HG02610 (cell line): ENCODE data around the gene PLCG2.
A peak's percentile ranks its signal among the peaks of the same experiment; 100 is the strongest.

ENCODE experiments used
- ATAC-seq: cut with Tn5 transposase; IDR thresholded peaks from one replicate; pipeline ENCODE4 v1.9.1; 2021; ENCODE audit warnings: mild to moderate bottlenecking, moderate library complexity; ENCODE audit not compliant: unreplicated experiment

Gene PLCG2

DNA sequence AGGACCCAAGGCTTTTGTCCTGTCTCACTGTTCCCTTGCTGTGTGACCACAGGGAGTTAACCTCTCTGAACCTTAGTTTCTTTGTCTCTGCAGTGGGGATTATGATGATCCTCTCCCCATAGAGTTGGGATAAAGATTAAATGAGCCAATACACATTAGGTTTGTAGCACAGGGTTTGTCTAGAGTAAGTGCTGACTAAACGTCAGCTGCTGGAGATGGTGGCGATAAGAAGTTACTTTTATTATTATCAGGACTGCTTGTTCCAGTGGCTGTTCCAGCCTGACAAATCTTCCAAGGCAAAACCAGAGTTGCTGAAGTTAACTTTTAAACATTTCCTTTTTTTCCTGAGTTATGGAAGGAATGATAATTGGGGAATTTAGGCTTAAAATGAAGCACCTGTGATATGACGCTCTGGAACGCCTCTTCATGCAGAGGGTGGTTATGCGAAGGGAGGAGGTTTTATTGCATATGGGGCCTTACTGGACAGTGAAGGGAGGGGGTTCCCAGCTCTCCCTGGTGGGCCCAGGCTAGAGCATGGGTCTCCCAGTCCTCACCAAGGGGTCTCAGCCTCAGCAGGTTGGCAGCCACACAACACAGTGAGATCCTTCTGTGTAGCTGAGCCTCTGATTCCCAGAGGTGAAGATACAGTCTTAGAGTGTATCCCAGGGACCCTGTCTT, 35.8 kb downstream of the PLCG2 start:
- ATAC-seq = no peak

DNA sequence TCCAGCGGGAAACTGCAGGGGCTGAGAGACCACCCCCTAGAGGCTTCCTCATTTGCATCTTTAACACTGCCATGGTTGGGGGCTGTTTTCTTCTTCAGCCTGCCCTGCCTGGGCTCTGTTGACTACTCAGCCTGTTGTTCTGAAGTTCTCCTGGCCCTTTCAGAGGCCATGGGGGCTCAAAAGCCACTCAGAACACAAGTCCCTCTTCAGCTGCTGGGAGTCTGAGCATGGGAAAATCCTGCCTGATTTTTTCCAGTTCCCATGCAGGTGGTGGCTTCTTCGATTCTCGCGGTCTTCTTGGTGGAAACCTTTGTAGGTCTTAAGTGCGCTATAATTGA, 36.3 kb downstream of the PLCG2 start:
- ATAC-seq = no peak

DNA sequence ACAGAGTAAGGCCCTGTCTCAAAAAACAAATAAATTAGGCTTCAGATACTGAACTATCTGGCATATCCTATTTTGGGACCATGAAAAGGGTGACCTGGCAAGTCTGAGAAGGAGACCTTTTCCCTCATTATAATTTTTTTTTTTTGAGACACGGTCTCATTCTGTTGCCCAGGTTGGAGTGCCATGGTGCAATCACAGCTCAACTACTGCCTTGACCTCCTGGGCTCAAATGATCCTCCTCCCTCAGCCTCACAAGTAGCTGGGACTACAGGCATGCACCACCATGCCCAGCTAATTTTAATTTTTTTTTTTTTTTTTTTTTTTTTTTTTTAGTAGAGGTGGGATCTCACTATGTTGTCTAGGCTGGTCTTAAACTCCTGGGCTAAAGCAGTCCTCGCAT, 37.3 kb downstream of the PLCG2 start:
- ATAC-seq = no peak

DNA sequence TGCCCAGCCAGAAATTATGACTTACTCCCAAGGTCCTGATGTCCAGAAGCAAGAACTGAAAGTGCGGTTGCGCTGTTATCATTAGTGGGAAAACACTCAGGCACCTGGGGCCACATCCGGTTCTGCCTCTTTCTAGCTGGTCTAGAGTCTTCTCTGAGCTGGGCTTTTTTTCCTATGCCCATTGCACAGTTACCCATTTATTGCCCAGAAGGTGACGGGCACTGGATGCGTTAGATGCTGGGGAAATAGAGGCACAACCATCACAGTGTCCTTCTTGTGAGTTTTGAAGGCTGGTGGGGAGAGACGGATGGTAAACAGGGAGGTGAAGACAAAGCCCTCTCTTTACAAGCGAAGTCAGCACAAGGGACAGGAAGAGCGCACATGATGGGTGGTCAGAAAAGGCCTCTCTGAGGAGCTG, 37.7 kb downstream of the PLCG2 start:
- ATAC-seq = no peak

DNA sequence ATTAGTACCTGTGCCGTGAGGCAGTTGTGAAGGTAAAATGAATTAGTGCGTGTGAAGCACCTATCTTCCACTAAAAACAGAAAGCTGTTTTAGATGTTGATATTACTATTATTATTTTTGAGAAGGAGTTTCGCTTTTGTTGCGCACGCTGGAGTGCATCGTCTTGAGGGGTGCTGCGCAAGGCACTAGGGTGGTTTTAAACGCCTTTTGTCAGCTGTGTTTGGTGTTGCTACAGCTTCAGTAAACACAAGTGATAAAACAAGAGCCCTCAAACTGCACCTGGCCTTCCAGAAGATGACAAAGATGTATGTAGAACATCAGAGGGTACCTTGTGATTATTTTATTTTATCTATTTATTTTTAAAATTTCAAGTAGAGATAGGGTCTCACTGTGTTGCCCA, 38.2 kb downstream of the PLCG2 start:
- no peak for ATAC-seq

DNA sequence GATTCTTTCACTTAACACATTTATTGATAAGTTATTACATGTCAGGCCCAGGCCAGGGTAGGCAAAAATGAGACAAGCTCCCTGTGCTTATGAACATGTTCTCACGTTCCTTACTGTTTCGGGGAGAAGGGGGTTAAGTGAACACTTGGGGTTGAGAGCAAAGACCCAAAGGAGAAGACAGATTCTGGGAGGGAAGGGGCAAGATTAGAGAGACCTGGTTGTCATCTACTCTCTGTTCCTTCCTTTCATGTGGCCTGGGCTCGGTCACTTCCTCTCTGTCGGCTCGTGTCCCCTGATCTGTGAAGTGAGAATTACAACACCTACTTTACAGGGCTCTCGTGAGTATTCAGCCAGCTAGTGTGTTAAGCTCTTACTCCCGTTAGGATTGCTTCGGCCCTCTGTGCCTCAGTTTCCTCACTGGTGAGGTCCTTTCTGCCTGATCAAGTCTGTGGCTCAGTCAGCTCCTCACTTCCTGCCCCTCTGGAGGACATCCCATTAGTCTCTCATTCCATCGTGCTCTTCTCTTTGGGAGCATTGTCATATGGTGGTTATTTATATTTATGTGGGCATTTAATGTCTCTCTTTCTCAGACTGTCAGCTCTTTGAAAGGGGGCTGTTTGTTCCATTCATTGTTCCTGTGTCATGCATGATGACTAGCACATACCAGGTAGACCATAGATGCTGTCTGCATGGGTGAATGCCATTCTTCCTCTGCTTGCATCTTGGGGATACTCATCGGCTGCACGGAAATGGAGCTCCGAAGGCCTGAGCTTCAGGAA, 38.9 kb downstream of the PLCG2 start:
- peak; percentile 41 for ATAC-seq

DNA sequence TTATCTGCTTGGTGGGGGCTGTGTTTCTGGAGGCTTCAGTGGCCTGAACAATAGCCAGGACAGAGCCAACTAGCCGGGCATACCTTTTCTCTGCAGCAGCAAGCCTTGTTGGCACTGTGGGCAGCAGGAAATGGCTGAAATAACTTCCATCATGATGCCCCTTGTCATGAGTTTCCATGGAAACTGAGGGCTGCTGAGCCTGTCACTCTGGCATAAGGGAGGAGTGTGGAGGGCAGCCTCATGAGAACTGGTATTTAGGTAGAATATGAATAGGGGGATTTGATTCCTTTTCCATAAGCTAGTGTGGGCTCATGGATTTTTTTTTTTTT, 39.4 kb downstream of the PLCG2 start:
- no peak for ATAC-seq

DNA sequence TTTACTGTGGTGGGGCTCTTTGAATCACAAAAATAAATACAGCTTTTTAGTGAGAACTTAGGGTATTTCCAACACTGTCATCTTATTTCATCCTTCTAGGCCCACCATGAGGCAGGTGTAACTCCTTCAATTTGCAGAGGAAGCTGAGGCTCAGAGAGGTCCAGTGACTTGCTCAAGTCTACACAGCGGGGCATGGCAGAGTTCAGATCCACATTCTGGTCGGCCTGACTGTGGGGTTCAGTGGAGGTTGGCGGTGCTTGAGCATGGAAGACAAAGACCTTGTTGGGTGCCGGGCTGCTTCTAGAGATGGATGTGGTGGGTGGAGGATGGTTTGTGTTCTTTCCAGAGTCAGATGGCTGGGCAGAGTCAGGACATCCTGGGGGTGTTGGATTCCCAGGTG, 39.8 kb downstream of the PLCG2 start:
- ATAC-seq = no peak

DNA sequence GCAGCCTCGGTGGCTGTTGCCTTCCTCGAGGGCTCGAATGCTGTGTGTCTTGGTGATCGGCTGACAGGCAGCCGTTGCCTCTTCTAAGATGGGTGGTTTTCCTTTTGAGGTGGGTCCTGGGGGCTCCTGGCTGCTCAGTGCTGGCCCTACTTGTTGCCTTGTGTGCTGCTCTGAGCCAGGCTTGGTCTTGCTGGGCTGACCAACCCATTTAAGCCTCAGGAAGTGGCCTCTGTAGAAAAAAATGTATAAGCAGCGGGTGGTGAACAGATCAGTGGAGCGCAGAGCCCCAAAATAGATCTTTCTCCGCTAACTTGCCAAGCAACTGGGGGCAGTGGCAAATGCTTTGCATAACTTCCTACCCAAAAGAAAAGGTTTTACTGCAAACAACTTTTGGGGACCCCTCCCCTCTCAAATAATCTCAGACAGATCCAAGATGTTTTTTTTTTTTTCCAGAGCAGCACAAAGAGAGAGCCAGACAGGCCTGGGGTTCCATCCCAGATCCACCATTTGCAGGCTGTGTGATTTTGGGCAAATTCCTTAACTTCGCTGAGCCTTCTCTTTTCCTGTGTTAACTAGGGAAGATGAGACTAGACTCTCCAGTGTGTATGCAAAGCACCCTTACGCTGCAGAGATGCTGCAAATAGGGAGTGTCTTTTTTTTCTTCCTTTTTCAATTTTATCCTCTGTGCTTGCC, 42.5 kb downstream of the PLCG2 start:
- peak; percentile 42 for ATAC-seq

DNA sequence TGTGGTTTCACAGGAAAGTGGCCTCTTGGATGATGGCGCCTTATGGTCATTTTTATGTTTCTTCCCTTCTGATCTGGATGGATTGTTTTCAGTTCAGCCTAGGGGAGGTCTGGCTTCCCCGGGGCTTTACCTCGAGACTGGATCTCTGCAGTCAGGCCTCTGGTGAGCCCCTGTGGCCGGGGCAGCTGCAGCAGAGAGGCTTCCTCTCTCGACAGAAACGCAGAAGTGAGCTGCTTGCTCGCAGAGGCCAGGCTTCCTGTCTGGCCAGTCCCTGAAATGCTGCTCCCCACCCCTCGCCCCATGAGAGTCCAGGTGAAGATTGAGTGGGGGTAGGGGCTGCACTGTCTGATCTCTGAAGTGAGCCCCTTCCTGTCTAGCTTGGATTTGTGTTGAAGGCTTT, 44.0 kb downstream of the PLCG2 start:
- ATAC-seq = no peak

DNA sequence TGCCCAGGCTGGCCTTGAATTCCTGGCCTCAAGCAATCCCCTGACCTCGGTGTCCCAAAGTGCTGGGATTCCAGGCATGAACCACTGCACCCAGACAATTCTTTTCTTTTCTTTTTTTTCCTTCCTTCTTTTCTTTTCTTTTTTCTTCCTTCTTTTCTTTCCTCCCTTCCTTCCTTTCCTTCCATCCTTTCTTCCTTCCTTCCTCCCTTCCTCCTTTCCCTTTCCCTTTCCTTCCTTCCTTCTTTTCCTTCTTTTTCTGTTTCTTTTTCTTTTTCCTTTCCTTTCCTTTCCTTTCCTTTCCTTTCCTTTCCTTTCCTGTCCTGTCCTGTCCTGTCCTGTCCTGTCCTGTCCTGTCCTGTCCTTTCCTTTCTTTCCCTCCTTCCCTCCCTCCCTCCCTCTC, 44.6 kb downstream of the PLCG2 start:
- no peak for ATAC-seq

DNA sequence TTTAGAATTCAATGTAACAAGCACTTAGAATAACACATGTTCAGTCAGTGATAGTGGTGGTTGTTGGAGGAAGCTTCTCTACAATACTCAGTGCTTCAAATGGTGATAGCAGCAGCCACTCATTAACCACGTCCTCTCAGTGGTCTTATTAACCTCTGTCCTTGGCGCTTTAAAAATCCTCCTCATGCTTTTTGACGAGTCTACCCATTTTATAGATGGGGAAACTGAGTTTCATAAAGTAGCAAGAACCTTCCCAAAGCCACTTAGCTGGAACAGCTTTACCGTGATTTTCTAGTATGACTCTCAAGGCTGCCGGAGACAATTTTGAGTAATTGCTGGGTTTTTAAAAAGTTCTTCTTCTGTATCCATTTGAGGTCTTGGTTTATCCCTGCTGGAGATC, 47.4 kb downstream of the PLCG2 start:
- ATAC-seq = no peak

DNA sequence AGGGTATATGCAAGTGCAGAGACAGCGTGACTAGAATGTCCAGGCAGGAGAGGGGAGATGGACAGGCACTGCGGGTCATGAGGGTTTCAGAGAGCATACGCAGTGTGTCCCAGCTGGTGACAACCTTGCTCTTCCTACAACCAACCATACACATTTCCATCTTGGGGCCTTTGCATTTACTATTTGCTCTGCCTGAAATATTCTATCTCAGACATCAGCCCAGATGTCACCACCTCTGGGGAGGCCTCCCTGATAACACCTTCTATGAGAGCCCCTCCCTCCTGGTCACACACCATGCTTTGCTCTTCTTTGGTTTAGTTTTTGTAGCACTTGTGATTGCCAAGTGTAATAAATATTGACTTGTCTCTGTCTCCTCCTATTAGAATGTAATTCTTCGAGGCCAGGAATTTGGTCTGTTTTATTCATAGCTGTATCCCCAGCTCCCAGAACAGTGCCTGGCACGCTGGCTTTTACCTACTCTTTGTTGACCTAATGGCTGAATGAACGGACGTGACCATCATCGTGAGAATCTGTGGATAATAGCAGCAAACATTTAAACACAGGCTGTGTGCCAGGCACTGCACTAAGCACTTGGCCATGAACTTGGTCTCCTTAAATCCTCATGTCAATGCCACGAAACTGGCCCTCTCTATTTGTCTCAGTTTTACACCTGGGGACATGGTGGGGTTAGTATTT, 51.9 kb downstream of the PLCG2 start:
- ATAC-seq = no peak

DNA sequence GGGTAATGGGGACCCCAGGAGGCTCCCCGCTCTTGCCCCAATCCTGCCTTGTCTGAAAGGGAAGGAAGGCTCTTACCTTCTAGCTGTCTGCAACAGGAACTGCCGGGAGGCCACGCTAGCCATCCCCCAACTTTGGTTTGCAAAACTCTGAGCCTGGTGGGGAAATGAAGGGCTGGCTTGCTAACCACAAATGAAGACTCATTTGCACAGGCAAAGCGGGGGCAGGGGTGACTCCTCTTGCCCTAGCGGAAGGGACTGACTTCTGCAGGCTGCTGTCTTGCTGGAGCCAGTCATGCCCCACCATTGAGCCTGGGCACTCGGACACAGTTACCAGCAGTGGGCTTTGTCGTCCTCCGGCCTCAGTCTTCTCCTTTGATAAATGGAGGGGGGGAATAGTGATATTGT, 52.6 kb downstream of the PLCG2 start:
- peak; percentile 82 for ATAC-seq

DNA sequence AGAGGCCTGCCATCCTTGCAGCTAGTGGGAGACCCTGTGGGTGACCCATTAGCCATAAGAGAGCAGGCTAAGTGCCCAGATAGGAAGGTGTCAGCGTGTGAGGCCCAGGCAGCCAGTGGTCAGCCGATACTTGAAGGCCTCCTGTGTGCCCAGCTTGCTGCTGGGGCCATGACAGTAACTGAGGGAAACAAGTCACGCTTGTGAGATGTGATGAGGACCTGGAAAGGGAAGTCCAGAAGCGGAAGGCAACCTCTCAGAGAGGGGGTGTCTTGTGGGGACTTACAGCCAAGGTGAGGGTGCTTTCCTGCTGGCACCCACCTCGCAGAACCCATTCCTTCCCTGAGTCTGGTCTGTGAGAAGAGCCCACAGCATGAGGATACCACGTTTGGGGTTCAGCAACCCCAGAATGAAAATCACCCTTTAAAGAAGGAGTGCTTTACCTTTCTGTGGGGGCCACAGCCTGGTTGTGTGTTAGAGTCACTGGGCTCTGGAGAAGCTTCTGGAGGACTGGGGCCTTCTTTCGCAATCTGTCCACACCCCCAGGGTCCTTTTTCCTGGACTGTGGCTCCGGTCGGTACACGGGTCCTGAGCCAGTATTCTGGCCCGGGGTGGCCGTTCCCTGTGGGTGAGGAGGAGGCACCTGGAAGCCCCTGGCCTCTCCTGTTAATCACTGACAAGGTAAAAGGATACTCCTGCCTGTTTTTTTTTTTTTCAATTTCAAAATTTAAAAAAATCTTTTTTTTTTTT, 53.9 kb downstream of the PLCG2 start:
- ATAC-seq = no peak

DNA sequence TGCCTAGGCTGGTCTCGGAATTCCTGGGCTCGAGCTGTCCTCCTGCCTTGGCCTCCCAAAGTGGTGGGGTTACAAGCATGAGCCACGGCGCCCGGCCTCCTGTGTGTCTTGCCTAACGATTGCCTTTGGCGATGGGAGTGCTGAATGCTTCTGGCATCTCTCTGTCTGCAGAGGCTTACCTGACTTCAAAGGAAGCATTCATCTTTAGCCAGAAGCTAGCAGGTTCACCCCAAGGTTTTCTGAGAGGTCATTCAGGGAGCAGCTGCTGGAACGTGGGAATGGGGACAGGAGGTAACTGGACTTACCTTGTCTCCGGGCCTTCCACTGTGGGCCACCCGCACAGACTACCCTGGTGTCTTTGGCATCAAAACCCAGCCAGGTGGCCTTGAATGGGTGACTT, 54.7 kb downstream of the PLCG2 start:
- no peak for ATAC-seq

DNA sequence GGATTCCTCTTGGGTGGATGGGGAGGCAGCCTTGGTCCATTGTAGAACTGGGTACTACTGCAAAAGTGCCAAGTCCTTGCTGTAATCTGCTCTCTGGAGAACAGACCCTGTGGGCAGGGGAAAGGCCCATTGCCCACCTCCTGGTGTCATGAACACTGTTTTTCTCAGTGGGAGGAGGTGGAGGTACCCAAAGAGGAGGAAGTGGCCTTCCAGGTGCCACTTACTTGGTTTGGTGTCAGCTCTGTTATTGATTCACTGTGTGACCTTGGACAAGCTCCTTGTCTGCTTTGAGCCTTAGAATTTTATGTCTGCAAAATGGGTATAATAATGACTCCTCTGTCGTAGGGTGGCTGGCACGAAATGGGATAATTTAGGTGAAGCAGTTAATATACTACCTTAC, 55.8 kb downstream of the PLCG2 start:
- ATAC-seq = no peak

DNA sequence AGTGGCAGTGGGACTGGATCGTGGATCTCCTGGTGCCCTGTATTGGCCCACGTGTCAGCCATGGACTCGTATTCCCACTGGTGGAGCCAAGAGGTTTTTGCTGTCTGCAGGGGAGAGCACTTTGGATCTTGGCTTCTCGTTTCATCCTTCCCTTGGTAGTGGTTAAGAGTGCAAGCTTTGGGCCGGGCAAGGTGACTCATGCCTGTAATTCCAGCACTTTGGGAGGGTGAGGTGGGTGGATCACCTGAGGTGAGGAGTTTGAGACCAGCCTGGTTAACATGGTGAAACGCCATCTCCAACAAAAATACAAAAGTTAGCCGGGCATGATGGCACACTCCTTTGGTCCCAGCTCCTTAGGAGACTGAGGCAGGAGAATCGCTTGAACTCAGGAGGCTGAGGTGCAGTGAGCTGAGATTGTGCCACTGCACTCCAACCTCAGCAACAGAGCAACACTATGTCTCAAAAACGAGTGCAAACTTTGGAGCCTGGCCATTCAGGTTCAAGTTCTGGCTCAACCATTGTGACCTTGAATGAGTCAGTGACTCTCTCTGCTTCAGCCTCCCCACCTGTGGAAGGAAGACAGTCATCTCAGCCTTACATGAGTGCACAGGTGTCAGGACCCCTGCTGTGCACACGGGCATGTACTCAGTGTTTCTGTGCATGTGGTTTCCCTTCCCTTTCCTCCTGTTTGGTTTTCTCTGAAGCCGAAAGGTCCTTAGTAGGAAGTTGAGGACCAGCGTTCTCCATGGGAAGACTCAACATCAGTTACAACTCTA, 57.4 kb downstream of the PLCG2 start:
- peak; percentile 67 for ATAC-seq

DNA sequence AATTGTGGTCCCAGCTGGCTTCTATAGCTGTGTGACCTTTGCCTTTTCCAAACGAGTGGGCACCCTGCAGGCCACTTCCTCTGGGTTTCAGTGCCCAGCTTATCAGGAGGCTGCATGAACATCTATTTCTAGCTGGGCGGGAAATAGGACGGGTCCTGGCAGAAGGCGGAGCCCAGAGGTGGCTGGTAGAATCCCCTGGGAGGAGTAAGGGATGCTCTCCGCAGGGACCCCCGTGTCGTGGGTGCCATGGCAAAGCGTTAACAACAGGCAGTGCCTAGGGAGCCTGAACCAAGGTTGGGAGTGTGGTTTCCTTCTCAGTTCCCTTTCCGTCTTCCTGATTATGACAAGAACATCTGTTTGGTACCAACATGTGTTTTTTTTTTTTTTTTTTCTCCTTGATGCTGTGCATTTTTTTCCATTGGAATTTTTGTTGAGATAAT, 58.2 kb downstream of the PLCG2 start:
- no peak for ATAC-seq

DNA sequence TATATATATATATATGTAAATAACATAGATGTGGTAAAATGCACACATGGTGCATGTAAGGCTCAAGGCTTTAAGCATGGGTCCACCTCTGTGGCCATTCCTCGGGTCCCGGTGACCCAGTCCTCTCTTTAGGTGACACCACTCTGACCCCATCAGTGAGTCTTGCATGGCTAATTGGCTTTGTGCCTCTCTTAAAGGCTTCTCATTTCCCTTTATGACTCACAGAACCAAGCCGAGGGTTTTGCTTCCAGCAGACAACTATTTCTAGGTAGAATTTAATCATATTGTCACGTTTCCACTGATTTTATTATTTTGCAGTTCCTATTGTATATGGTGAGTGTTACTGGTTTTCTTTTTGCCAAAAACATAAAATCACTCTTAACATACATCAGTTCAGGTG, 59.7 kb downstream of the PLCG2 start:
- peak; percentile 51 for ATAC-seq
